ENCODE measurements around the gene CHTOP.
A peak's percentile ranks its signal among the peaks of the same experiment; 100 is the strongest.
"Not testable (repeated sequence)": the region's sequence is repeated elsewhere in the genome, so short reads cannot be mapped to it uniquely, and the experiment has no call there.

The CHTOP gene

DNA sequence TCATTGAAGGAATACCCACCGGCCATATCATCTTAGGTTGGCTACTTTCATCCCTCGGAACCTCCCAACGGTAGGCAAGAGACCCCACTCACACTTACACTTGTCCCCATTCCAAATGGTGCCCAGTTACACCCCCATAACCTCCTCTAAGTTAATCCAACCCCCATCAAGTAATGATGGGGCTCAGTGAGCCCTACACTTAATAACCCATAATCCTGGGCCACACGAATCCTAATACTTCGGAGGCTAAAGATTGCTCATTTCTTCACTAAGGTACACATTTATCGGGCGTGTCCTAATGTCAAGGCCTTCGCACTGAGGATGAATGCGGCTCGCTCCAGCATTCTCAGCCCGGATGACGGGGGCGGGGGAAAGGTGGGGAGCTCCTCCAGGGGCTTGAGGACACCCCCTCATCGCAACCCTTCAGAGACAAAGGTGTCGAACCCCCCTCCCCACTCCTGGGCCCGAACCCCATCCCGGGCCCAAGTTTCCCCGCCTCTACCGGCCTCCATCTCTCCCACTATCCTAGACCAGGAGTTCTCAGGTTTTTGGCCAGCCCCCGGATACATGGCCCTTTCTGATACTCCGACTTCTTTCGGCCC, 36.5 kb downstream of the CHTOP start:
- DNase-seq (ENCODE audit: insufficient read length) (no peak), FAIRE-seq (no peak)
- no peak for TF ChIP-seq TAF1 (IDR thresholded peaks at IDR 0.05; ENCODE audit: borderline replicate concordance, low read depth, low read length)
- no peak for TF ChIP-seq POLR2AphosphoS5 (IDR thresholded peaks at IDR 0.05; ENCODE audit: low read depth, low read length)
- TF ChIP-seq POLR2A (IDR thresholded peaks at IDR 0.05; ENCODE audit: low read depth, low read length) = no peak

DNA sequence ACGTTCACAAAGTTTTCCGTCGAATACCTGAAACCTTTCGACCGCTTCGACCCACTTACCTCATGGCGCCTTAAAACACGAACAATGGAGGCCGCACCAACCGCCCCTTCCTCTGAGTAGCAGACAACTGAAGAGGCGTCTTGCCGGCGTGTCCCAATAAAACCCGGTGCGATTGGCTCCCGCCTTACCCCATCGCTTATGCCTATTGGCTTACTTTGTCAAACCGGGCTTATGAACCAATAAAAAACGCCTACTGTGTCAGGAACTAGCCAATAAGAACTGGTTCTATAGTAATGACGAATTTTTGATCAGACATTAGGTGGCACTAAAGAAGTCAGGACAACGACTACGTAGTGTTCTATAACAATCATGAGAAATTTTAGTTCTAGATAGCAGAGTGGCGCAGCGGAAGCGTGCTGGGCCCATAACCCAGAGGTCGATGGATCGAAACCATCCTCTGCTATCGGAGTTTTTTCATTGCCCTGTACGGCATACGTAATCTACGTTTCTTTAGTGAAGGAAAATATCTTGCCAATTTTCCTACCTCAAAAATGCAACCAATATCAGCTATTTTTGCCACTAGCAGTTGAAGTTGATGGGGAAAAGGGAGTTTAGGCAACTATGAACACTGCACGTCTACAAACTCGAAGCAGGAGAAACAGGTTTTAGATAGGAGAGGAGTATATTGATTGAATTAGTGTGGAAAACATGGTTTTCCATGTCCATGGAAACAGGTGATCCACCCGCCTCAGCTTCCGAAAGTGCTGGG, 37.2 kb downstream of the CHTOP start, which contains the start of gene ILF2:
Gene ILF2 (minus strand): TSS at position 135 of the 769 bp plus-strand sequence. CDS start 71 bp downstream, at position 64.
- FAIRE-seq (peak; percentile 93), DNase-seq (ENCODE audit: insufficient read length) (peak; percentile 92)
- TF ChIP-seq TAF1 (IDR thresholded peaks at IDR 0.05; ENCODE audit: borderline replicate concordance, low read depth, low read length) (peak; percentile 90), POLR2A (IDR thresholded peaks at IDR 0.05; ENCODE audit: low read depth, low read length) (peak; percentile 93), POLR2AphosphoS5 (IDR thresholded peaks at IDR 0.05; ENCODE audit: low read depth, low read length) (peak; percentile 87)

- not testable (repeated sequence) for DNase-seq (ENCODE audit: insufficient read length); FAIRE-seq
Measured at GRCh38 chr1:153671628-153672353, 37.9 kb downstream of the CHTOP start.

- no peak for TF ChIP-seq POLR2A (IDR thresholded peaks at IDR 0.05; ENCODE audit: low read depth, low read length)
- no peak for TF ChIP-seq TAF1 (IDR thresholded peaks at IDR 0.05; ENCODE audit: borderline replicate concordance, low read depth, low read length)
- no peak for TF ChIP-seq POLR2AphosphoS5 (IDR thresholded peaks at IDR 0.05; ENCODE audit: low read depth, low read length)
- DNase-seq (ENCODE audit: insufficient read length) (no peak), FAIRE-seq (no peak)
Measured at GRCh38 chr1:153673511-153673910, 39.6 kb downstream of the CHTOP start.

DNA sequence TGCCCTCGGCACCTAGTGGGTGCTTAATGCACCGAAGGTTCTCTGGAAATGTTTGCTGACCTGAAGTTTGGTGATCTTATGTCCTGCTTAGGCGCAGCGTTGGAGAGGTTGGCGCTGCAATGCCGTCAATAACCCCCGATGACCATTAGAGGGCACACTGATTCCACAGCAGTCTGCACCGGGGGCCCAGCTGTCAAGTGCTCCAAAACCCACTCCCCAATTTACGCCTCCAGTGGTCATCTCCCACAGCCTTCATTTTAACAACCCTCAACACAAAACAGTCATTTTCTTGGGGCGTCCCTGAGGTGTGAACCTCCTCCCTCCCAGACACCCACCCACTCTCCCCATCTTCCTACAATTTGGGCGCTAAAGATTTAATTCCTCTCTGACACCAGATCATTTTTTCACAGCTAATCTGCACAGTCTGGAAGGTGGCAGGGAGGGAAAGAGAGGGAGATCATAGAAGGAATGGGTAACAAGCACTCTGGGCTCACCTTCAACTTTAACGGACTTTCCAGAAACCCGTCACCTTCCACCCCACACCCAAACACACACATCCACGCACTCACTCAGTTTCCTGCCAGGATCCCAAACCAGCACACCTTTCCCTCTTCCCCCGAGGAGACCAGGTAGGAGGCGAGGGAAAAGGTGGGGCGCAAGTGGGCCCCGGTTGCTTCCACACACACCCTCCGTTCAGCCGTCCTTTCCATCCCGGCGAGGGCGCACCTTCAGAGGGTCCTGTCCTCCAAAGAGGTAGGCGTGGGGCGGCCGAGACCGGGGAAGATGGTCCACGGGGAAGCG, 44.1 kb downstream of the CHTOP start:
- DNase-seq (ENCODE audit: insufficient read length) (peak; percentile 53), FAIRE-seq (peak; percentile 98)
- TF ChIP-seq TAF1 (IDR thresholded peaks at IDR 0.05; ENCODE audit: borderline replicate concordance, low read depth, low read length) (no peak), POLR2A (IDR thresholded peaks at IDR 0.05; ENCODE audit: low read depth, low read length) (no peak), POLR2AphosphoS5 (IDR thresholded peaks at IDR 0.05; ENCODE audit: low read depth, low read length) (no peak)

DNA sequence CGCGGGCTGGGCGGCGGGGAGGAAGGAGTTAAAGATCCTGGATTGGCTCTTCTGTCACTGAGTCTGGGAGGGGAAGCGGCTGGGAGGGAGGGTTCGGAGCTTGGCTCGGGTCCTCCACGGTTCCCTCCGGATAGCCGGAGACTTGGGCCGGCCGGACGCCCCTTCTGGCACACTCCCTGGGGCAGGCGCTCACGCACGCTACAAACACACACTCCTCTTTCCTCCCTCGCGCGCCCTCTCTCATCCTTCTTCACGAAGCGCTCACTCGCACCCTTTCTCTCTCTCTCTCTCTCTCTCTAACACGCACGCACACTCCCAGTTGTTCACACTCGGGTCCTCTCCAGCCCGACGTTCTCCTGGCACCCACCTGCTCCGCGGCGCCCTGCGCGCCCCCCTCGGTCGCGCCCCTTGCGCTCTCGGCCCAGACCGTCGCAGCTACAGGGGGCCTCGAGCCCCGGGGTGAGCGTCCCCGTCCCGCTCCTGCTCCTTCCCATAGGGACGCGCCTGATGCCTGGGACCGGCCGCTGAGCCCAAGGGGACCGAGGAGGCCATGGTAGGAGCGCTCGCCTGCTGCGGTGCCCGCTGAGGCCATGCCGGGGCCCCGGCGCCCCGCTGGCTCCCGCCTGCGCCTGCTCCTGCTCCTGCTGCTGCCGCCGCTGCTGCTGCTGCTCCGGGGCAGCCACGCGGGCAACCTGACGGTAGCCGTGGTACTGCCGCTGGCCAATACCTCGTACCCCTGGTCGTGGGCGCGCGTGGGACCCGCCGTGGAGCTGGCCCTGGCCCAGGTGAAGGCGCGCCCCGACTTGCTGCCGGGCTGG, 44.9 kb downstream of the CHTOP start, which contains the start of gene NPR1:
Gene NPR1 (plus strand): TSS at position 170 of the 818 bp plus-strand sequence. CDS start 421 bp downstream, at position 591.
- TF ChIP-seq POLR2A (IDR thresholded peaks at IDR 0.05; ENCODE audit: low read depth, low read length) (no peak), TAF1 (IDR thresholded peaks at IDR 0.05; ENCODE audit: borderline replicate concordance, low read depth, low read length) (no peak), POLR2AphosphoS5 (IDR thresholded peaks at IDR 0.05; ENCODE audit: low read depth, low read length) (no peak)
- DNase-seq (ENCODE audit: insufficient read length) (peak; percentile 45), FAIRE-seq (peak; percentile 74)

DNA sequence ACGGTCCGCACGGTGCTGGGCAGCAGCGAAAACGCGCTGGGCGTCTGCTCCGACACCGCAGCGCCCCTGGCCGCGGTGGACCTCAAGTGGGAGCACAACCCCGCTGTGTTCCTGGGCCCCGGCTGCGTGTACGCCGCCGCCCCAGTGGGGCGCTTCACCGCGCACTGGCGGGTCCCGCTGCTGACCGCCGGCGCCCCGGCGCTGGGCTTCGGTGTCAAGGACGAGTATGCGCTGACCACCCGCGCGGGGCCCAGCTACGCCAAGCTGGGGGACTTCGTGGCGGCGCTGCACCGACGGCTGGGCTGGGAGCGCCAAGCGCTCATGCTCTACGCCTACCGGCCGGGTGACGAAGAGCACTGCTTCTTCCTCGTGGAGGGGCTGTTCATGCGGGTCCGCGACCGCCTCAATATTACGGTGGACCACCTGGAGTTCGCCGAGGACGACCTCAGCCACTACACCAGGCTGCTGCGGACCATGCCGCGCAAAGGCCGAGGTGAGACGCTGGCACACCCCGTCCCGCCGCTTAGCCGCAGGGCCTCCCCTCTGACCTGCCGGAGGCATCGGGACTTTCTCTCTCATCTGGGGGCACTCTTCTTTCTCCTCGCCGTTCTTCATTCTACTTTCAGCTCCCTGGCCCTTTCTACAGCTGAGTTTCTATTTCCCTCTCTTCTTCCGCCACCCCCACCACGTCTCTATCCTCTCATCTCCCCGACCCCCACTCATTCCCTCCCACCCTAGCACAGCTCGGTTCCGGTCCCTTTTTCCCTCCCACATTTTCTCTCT, 45.7 kb downstream of the CHTOP start:
- DNase-seq (ENCODE audit: insufficient read length) (no peak), FAIRE-seq (no peak)
- no peak for TF ChIP-seq POLR2AphosphoS5 (IDR thresholded peaks at IDR 0.05; ENCODE audit: low read depth, low read length)
- no peak for TF ChIP-seq TAF1 (IDR thresholded peaks at IDR 0.05; ENCODE audit: borderline replicate concordance, low read depth, low read length)
- TF ChIP-seq POLR2A (IDR thresholded peaks at IDR 0.05; ENCODE audit: low read depth, low read length) = no peak

DNA sequence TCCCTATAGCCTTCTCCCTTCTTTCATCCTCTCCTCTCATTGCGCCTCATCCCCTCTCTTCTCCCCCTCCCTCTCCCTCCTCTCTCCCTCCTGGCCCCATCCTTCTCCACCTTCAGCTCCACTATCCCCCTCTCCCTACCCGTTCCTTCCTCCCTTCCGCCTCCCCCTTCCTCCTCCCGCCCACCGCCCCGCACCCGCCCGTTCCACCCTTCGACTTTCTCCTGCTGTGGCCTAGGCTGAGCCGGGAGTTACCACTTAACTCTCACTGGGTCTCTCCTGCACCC, 46.2 kb downstream of the CHTOP start:
- no peak for TF ChIP-seq TAF1 (IDR thresholded peaks at IDR 0.05; ENCODE audit: borderline replicate concordance, low read depth, low read length)
- DNase-seq (ENCODE audit: insufficient read length) = no peak
- no peak for FAIRE-seq

- TF ChIP-seq POLR2AphosphoS5 (IDR thresholded peaks at IDR 0.05; ENCODE audit: low read depth, low read length) (no peak), POLR2A (IDR thresholded peaks at IDR 0.05; ENCODE audit: low read depth, low read length) (no peak), TAF1 (IDR thresholded peaks at IDR 0.05; ENCODE audit: borderline replicate concordance, low read depth, low read length) (no peak)
- no peak for FAIRE-seq
Measured at GRCh38 chr1:153682730-153683129, 48.9 kb downstream of the CHTOP start.

DNA sequence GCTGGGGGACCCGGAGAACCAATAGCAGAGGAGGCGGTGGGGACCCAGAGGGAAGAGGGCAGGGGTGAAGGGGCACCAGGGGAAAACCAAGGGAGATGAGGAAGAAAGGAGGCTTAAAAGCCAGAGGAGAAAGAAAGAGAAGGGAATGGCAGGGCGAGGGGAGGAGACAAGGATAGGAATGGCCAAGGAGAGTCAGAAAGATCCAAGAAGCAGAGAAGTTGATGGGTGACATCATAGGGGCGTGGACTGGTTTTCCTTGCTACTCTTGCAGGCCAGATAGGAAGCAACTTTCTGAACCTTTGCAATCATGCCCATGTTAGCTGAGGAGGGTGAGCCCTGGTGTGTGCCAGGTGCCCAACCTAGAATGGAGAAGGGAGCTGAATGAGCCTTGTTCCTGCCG, 50.0 kb downstream of the CHTOP start:
- no peak for TF ChIP-seq POLR2AphosphoS5 (IDR thresholded peaks at IDR 0.05; ENCODE audit: low read depth, low read length)
- TF ChIP-seq TAF1 (IDR thresholded peaks at IDR 0.05; ENCODE audit: borderline replicate concordance, low read depth, low read length) = no peak
- no peak for TF ChIP-seq POLR2A (IDR thresholded peaks at IDR 0.05; ENCODE audit: low read depth, low read length)
- DNase-seq (ENCODE audit: insufficient read length) (no peak), FAIRE-seq (no peak)

More at GRCh38 chr1:153682730-153683129, 48.9 kb downstream of the CHTOP start:
- DNase-seq (ENCODE audit: insufficient read length) = no peak

All from GM12892 (cell line).